HG03558 (cell line): ENCODE measurements around the gene LASP1.
"Not testable (repeated sequence)": the region's sequence is repeated elsewhere in the genome, so short reads cannot be mapped to it uniquely, and the experiment has no call there.

Source experiments
- ATAC-seq: cut with Tn5 transposase; IDR thresholded peaks from one replicate; pipeline ENCODE4 v1.9.1; 2021; ENCODE audit warnings: moderate number of reproducible peaks; ENCODE audit not compliant: unreplicated experiment; ENCODE audit errors: extremely low read depth

Gene LASP1

DNA sequence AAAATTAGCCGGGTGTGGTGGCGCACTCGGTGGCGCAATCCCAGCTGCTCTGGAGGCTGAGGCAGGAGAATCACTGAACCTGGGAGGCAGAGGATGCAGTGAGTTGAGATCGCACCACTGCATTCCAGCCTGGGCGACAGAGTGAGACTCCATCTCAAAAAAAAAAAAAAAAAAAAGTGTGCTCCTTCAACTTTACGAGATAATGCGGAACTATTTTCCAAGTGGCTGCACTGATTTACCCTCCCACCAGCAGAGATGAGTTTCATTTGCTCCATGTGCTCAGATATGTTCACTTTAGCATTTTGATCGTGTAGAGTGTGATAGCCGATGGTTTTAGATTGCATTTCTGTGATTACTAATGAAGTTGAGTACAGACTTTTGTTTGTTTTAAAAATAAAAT lies 35.5 kb downstream of the LASP1 start:
- ATAC-seq: no peak

DNA sequence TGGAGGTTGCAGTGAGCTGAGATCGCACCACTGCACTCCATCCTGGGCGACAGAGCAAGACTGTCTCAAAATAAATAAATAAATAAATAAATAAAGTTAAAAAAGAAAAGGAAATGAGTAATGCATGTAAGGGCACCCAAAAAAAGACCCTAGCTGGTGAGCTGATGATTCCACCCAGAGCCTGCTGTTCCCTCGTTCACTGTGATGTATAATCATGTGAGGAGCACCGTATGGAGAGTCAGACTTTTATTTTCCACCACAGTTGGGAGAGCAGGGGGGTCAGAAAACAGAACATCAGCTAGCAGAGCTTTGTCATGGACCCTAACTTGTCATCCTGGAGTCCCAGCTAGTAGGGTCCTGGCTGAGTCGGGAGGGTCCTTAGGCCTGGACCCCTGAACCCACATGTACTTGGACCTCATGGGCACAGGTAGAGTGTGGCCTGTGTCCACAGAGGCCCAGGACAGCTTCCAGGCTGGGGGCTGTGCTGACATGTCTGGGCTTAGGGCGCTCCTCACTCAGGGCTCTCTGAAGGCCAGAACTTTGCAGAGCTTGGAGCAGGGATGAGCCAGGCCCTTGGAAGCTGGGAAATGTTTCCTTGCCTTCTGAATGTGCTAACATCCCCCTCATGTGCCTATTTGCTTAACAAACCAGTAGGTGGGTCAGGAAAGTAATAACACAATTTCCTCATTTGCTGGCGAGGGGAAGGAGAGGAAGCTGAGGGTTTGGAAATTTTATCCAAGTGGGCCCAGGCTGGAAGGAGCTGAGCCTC lies 36.8 kb downstream of the LASP1 start:
- ATAC-seq: no peak

DNA sequence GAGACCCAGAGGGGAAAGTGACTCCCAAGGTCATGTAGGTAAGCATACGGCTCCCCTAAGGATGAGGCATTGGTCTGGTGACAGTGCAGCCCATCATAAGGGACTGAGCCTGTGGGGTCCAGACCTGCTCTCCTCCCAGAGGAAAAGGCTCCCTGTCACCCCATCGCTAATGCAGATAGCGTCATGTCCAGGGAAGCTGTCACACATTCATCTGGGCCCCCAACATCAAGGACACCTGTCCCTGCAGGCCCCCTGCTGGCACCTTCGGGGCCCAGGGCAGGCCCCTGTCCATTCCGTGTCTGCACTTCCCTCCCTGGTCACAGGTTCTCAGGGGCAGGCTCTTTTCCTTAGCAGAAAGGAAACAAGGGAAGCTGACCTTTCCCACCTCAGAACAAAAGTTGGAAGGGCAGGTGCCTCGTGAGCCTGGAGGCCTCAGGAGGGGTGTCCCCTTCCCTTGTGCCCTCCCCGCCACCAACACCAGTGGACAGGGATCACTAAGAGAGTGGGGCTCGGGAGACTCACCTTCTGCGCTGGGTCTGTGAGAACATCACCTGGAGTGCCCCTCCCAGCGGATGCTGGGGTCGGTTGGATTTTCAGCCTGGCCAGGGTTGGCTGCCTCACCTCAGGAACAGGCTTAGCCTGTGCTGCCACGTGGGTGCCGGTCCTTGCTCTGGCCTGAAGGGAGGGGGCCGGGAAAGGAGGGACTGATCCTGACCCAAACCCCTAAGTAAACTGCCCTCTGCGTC lies 38.2 kb downstream of the LASP1 start:
- no peak for ATAC-seq

DNA sequence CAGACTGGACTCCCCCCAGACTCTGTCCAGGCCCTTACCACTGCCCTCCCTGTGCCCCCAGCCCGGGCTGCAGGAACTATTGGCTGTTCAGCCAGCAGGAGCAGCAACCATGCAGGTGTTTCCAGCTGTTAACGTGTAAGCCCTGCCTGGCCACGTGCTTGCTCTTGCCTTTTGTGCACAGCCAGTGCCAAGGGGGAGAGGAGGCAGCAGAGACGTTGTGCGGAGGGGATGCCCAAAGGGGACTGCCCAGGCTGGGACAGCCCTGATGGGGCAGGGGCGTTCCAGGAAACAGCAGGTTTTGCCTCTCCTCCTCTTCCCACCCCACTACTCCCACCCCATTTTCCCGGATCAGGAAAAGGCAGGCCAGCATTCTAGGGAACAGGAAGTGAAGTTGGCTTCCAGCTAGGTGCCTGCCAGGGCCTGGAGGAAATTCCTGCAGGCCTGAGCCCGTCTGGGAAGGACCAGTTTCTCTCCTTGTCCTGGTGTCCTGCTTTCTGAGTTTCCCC lies 38.9 kb downstream of the LASP1 start:
- no peak for ATAC-seq

DNA sequence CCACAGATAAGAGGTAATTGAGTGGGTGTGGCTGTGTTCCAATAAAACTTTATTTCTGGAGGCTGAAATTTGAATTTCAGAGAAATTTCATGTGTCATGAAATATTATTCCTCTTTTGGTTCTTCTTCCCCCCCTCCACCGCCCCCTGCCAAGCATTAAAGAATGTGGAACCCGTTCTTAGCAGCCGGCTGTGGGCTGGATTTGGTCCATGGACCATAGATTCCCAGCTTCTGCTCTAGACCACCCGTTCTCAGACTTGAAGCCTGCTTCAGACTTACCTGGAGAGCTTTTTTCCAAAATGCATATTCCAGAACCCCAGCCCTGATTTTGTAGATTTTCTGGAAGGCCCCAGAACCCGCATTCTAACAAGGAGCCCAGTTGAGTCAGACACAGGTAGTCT lies 40.5 kb downstream of the LASP1 start:
- no peak for ATAC-seq

DNA sequence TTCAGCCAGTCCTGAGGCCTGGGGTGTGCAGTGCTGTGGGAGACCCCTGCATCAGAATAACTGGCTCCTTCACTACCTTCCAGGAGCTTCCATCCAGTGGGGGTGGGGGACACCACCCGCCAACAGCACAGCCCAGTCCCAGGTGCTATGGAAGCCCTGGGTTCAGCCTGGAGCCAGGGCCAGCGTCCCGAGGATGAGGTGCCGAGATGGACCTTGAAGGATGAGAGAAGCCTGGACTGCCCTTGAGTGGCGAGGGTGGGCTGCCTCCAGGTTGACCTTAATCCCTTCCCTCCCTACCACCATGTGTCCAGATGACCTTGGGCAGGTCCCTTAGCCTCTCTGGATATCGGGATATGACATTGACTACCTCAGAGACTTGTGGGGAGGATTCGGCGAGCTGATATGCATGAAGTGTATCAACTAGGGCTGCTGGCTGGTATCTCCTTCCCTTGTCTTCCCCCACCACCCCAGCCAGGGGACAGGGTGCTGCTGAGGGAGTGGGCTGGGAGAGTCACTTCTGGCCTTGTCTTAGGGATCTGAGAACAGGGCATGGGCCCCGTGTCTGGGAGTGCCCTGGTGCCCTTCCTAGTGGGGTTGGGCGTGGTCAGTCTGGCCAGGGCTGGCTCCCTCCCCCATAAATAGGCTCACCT lies 41.3 kb downstream of the LASP1 start:
- ATAC-seq: no peak

DNA sequence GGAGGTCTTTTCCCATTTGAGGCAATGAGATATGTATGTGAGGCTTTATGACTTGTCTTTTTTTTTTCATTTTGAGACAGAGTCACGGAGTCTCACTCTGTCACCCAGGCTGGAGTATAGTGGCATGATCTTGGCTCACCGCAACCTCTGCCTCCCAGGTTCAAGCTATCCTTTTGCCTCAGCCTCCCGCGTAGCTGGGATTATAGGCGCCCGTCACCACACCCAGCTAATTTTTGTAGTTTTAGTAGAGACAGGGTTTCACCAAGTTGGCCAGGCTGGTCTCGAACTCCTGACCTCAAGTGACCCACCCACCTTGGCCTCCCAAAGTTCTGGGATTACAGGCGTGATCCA lies 41.8 kb downstream of the LASP1 start:
- ATAC-seq: not testable (repeated sequence)

DNA sequence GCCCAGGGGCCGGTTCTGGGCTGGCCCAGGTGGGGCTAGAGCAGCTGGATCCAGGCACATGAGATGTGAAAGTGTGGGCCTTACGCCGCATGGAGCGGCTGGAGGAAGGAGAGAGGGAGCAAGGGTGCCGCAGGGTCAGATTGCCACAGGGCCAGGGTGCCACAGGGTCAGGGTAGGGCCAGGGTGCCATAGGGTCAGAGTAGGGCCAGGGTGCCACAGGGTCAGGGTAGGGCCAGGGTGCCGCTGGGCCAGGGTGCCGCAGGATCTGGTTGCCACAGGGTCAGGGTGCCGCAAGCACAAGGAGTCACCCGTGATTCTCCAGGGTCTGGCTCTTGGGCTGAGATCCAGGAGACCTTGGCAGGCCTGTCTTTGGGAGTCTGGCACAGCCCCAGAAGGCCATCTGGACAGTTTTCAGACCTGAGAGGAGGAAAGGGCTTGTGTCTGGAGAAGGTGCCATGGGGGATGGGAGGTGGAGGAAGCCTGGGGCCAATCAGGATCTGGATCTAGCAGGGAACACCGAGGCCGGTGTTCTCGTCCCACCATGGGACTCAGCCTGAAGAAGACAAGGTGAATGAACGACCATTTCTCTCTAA lies 42.5 kb downstream of the LASP1 start:
- ATAC-seq: no peak

DNA sequence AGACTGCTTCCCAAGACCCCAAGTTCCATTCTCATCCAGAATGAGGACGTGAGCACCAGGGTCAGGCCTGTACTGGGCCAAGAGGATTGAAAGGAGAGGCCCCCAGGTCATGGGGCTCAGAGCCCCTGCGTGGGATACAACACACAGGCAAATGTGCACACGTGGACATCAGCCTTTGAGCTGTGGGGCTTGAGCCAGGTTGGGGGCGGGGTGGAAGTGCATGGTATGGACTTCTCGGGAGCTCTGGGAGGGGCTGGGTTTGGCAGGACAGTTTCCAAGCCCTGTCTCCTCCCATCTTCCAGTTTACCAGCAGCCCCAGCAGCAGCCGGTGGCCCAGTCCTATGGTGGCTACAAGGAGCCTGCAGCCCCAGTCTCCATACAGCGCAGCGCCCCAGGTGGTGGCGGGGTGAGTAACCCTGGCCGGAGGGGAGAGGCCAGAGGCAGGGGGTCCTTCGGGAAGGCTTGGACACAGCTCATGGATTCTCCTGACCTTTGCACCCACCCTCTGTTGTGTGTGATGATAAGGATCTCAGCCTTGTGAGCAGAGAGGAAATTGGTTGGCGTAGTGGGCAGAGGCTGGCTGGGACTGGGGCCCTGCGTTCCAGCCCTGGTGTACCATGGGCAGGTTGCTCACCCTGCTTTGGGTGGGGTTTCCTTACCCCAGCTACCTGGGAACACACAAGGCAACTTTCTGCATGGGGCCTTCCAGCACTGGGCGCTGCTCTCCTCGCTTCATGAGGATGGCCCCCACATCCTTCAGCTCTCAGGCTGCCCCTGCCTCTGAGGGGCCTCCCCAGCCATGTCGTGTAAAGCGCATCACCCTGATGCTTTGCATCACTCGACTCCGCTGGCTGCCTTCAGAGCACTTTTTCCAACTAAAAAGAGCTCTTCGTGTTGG lies 45.1 kb downstream of the LASP1 start:
- no peak for ATAC-seq

DNA sequence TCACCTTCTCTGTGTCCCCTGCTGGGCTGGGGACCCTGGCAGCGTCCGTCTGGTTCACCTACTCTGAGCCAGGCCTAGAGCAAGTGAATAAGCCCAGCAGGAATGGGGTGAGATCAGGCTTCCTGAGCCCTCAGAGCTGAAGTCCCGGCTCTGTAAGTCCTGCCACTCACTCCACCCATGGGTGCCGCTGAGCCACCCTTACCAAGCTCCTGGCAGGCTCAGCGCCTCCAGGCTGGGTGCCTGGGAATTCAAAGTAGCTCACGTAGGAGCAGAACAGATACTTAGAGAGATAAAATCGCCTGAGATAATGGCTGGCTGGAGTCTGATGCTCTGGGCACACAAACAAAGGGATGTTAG lies 45.8 kb downstream of the LASP1 start:
- ATAC-seq: no peak

DNA sequence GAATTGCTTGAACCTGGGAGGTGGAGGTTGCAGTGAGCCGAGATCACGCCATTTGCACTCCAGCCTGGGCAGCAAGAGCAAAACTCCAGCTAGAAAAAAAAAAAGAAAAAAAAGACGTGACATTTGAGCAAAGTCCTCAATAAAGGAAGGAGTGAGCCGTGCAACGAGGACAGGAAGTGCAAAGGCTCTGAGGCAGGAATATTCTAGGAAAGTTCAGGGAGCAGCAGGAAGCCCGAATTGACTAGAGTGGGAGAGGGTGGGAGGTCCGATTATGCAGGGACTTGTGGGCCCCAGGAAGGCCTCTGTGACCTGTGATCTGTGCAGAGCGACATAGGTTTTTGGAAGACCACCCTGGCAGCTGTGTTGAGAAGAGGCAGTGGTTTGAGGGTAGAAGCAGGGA lies 46.9 kb downstream of the LASP1 start:
- no peak for ATAC-seq

DNA sequence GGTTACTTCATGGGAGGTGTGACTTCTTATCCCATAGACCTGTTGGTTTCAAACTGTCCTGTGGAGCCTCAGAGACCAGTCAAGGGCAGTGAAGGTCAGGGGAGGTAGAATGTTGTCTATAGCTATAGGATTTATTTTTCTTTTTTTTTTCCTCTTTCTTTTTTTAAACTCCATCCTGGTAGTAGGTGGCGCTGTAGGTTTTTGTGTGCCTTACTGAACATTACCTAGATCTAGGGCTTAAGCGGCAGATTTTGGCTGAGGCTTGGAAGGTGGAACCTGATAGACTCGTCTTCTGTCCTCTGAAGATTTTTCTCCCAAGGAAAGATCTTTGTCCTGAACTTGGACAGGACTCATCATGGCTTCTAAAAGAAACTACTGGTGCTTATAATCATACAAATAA lies 47.4 kb downstream of the LASP1 start:
- no peak for ATAC-seq

DNA sequence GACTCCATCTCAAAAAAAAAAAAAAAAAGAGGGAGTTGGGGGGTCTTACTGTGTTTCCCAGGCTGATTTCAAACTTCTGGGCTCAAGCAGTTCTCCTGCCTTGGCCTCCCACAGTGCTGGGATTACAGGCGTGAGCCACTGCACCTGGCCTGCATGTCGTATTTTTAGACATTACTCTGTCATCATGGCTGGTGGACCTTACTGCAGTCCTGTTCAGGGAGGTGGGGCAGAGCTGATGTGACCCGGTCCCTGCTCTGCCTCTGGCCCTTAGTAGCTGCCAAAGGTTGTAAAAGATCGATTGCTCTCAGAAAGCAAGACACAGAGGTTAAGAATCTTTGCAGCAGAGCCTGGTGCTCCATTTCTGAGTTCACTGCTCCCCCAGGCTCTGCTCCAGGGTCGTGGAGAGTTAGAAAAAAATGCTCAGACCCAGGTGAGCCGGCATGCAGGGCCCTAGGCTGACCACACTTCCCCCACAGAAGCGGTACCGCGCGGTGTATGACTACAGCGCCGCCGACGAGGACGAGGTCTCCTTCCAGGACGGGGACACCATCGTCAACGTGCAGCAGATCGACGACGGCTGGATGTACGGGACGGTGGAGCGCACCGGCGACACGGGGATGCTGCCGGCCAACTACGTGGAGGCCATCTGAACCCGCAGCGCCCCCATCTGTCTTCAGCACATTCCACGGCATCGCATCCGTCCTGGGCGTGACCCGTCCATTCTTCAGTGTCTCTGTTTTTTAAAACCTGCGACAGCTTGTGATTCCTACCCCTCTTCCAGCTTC lies 48.5 kb downstream of the LASP1 start:
- ATAC-seq: no peak

DNA sequence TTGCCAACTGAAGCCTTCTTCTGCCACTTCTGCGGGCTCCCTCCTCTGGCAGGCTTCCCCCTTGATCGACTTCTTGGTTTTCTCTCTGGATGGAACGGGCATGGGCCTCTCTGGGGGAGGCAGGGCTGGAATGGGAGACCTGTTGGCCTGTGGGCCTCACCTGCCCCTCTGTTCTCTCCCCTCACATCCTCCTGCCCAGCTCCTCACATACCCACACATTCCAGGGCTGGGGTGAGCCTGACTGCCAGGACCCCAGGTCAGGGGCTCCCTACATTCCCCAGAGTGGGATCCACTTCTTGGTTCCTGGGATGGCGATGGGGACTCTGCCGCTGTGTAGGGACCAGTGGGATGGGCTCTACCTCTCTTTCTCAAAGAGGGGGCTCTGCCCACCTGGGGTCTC lies 49.1 kb downstream of the LASP1 start:
- no peak for ATAC-seq

DNA sequence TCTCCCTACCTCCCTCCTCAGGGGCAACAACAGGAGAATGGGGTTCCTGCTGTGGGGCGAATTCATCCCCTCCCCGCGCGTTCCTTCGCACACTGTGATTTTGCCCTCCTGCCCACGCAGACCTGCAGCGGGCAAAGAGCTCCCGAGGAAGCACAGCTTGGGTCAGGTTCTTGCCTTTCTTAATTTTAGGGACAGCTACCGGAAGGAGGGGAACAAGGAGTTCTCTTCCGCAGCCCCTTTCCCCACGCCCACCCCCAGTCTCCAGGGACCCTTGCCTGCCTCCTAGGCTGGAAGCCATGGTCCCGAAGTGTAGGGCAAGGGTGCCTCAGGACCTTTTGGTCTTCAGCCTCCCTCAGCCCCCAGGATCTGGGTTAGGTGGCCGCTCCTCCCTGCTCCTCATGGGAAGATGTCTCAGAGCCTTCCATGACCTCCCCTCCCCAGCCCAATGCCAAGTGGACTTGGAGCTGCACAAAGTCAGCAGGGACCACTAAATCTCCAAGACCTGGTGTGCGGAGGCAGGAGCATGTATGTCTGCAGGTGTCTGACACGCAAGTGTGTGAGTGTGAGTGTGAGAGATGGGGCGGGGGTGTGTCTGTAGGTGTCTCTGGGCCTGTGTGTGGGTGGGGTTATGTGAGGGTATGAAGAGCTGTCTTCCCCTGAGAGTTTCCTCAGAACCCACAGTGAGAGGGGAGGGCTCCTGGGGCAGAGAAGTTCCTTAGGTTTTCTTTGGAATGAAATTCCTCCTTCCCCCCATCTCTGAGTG lies 49.6 kb downstream of the LASP1 start:
- ATAC-seq: no peak

DNA sequence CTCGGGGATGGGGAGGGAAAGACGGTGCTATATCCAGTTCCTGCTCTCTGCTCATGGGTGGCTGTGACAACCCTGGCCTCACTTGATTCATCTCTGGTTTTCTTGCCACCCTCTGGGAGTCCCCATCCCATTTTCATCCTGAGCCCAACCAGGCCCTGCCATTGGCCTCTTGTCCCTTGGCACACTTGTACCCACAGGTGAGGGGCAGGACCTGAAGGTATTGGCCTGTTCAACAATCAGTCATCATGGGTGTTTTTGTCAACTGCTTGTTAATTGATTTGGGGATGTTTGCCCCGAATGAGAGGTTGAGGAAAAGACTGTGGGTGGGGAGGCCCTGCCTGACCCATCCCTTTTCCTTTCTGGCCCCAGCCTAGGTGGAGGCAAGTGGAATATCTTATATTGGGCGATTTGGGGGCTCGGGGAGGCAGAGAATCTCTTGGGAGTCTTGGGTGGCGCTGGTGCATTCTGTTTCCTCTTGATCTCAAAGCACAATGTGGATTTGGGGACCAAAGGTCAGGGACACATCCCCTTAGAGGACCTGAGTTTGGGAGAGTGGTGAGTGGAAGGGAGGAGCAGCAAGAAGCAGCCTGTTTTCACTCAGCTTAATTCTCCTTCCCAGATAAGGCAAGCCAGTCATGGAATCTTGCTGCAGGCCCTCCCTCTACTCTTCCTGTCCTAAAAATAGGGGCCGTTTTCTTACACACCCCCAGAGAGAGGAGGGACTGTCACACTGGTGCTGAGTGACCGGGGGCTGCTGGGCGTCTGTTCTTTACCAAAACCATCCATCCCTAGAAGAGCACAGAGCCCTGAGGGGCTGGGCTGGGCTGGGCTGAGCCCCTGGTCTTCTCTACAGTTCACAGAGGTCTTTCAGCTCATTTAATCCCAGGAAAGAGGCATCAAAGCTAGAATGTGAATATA lies 50.8 kb downstream of the LASP1 start:
- no peak for ATAC-seq

DNA sequence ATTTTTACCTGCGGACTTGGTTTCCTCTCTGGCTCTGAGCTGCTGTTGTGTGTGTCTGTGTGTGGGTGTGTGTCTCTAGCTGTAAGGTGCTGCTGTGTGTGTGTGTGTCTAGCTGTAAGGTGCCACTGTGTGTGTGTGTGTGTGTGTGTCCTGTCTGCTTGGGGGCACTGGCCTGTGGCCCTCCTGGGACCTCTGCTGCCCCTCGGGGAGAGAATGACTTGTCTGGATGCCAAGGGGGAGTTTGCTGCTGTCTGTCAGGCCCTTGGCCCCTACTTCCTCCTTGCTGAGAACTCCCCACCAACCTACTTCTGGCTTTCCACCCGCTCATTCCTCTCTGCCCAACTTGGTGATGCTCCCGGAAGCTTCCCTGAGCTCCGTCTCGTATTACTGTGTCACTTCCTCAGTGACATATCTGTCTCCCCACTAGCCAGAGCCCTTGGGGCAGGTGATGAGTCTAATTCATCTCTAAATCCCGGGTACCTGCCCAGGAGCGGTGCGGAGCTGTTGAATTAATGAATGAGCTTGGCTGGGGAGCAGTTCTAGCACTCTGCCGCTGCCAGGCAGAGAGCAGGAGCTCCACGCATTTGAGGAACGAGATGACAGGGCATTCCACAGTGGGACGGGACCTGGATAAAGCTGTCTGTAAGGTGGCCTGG lies 52.0 kb downstream of the LASP1 start:
- no peak for ATAC-seq
